ENCODE measurements around the gene LRRC27. TPM values are rescaled to one million over a fixed set of nuclear protein-coding genes. Genes with fewer than 3 reads are reported as not detected.

The LRRC27 gene
- polyA plus RNA-seq, 3 donors = 3.6 to 12.8 (median 3.6) TPM

DNA sequence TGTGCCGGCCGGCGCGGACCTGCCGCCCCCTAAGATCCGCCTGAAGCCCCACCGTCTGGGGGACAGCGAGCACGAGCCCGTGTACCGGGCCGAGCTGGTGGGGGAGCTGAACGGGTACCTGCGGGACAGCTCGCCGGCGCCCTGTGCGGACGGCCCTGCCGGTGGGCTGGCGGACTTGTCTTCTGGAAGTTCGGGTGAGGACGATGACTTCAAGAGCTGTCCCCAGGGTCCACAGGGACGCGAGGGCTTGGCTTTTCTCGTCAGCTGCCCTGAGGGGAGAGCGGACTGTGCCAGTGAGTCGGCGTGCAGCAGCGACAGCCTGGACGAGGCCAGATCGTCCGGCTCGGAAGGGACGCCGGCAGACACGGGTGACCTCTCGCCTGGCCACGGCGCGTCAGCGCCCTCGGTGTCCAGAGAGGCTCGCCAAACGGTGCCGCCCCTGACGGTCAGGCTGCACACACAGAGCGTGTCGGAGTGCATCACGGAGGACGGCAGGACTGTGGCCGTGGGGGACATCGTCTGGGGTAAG lies 73.5 kb downstream of the LRRC27 start:
- H3K36me3 ChIP-seq (replicated peaks in 1 of 2; ENCODE audit: control insufficient read depth in 1 of 2, insufficient read depth in 2 of 2, low read length in 2 of 2) = peaks cover 22 to 26% of the 10 kb centered on the region in 2 donors
- Mint-ChIP-seq H3K27ac (no peak overlapping the region), H3K36me3 (peaks cover 27 to 45% of the 10 kb centered on the region in 2 donors), H3K4me1 (peaks cover 52% of the 10 kb centered on the region), H3K9me3 (no peaks in the 10 kb centered on the region), H3K4me3 (no peak overlapping the region), H3K27me3 (ENCODE audit: low read depth in 3 of 3) (peaks cover 0 to 3% (median 1%) of the 10 kb centered on the region in 3 donors)
- H4K20me1 ChIP-seq (ENCODE audit: insufficient read depth, low read length) = peaks cover 64% of the 10 kb centered on the region
- H3K27ac ChIP-seq (ENCODE audit: low read depth in 1 of 2, low read length in 2 of 2) = no peak overlapping the region
- TF ChIP-seq, protein P1, sequence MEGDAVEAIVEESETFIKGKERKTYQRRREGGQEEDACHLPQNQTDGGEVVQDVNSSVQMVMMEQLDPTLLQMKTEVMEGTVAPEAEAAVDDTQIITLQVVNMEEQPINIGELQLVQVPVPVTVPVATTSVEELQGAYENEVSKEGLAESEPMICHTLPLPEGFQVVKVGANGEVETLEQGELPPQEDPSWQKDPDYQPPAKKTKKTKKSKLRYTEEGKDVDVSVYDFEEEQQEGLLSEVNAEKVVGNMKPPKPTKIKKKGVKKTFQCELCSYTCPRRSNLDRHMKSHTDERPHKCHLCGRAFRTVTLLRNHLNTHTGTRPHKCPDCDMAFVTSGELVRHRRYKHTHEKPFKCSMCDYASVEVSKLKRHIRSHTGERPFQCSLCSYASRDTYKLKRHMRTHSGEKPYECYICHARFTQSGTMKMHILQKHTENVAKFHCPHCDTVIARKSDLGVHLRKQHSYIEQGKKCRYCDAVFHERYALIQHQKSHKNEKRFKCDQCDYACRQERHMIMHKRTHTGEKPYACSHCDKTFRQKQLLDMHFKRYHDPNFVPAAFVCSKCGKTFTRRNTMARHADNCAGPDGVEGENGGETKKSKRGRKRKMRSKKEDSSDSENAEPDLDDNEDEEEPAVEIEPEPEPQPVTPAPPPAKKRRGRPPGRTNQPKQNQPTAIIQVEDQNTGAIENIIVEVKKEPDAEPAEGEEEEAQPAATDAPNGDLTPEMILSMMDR (IDR thresholded peaks at IDR 0.05) = no peak
- no peak overlapping the region for H3K4me3 ChIP-seq (replicated peaks in 1 of 3; ENCODE audit: low read depth in 2 of 3, low read length in 3 of 3)
- no peak overlapping the region for H2AFZ ChIP-seq (ENCODE audit: insufficient read depth, low read depth, low read length, poor library complexity, severe bottlenecking)
- no peak overlapping the region for H3K4me2 ChIP-seq (replicated peaks; ENCODE audit: extremely low read depth, low read length, poor library complexity, severe bottlenecking)
- WGBS (ENCODE audit: insufficient coverage) = 98% methylated on average over 53 of the region's 53 CpGs
- H3K9me3 ChIP-seq (replicated peaks in 1 of 2; ENCODE audit: control insufficient read depth in 1 of 2, insufficient read depth in 1 of 2, low read length in 2 of 2) = no peaks in the 10 kb centered on the region
- intact Hi-C loops (cut with micrococcal nuclease) = no loop called here
- H3K9ac ChIP-seq (ENCODE audit: insufficient read depth, low read length, poor library complexity, severe bottlenecking) = no peak overlapping the region
- peaks cover 87% of the 10 kb centered on the region for H3K79me2 ChIP-seq (ENCODE audit: insufficient read depth, low read length)
- peaks cover 48 to 51% of the 10 kb centered on the region in 2 donors for H3K4me1 ChIP-seq (ENCODE audit: control insufficient read depth in 1 of 2, insufficient read depth in 2 of 2, low read length in 2 of 2)
- H3K27me3 ChIP-seq (ENCODE audit: control insufficient read depth in 2 of 2, insufficient read depth in 2 of 2, low read length in 2 of 2) = no peaks in the 10 kb centered on the region
- DNase-seq = no peak

DNA sequence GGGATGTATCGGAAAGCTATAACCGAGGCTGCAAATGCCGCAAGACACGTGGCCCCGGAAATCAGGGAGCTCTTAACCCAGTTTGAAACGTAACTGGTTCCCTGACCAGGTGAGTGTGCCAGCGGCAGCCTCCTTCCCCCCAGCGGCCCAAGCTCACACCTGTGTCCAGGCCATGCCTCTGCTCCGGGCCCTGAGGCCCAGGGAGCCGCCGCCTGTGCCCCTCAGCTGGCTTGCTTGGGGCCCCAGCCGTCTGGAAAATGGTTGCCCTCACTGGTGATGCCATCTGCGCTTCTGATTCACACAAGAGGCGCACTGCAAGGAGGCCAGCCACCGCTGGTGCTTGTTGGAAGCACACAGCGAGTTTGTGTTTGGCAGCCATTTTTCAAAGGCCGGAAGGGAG lies 74.2 kb downstream of the LRRC27 start:
- H3K27ac Mint-ChIP-seq = peak overlapping the region in 1 of 7 donors; percentile 37
- no peak overlapping the region for H3K4me3 ChIP-seq (replicated peaks in 1 of 3; ENCODE audit: low read depth in 2 of 3, low read length in 3 of 3)
- no peaks in the 10 kb centered on the region for H3K9me3 ChIP-seq (replicated peaks in 1 of 2; ENCODE audit: control insufficient read depth in 1 of 2, insufficient read depth in 1 of 2, low read length in 2 of 2)
- H3K27me3 Mint-ChIP-seq (ENCODE audit: low read depth in 3 of 3) = peaks cover 1 to 3% (median 2%) of the 10 kb centered on the region in 3 donors
- no peak for DNase-seq
- H3K9ac ChIP-seq (ENCODE audit: insufficient read depth, low read length, poor library complexity, severe bottlenecking) = no peak overlapping the region
- 95% methylated on average over 16 of the region's 17 CpGs for WGBS (ENCODE audit: insufficient coverage)
- H3K36me3 Mint-ChIP-seq = peaks cover 27 to 48% of the 10 kb centered on the region in 2 donors
- intact Hi-C loops (cut with micrococcal nuclease) = no loop called here
- H3K9me3 Mint-ChIP-seq = no peaks in the 10 kb centered on the region
- no peaks in the 10 kb centered on the region for H3K27me3 ChIP-seq (ENCODE audit: control insufficient read depth in 2 of 2, insufficient read depth in 2 of 2, low read length in 2 of 2)
- H3K79me2 ChIP-seq (ENCODE audit: insufficient read depth, low read length) = peaks cover 87% of the 10 kb centered on the region
- no peak overlapping the region for H3K27ac ChIP-seq (ENCODE audit: low read depth in 1 of 2, low read length in 2 of 2)
- H3K4me1 ChIP-seq (ENCODE audit: control insufficient read depth in 1 of 2, insufficient read depth in 2 of 2, low read length in 2 of 2) = peaks cover 48 to 51% of the 10 kb centered on the region in 2 donors
- no peak overlapping the region for H2AFZ ChIP-seq (ENCODE audit: insufficient read depth, low read depth, low read length, poor library complexity, severe bottlenecking)
- TF ChIP-seq, protein P1 (IDR thresholded peaks at IDR 0.05) = no peak
- peaks cover 26 to 28% of the 10 kb centered on the region in 2 donors for H3K36me3 ChIP-seq (replicated peaks in 1 of 2; ENCODE audit: control insufficient read depth in 1 of 2, insufficient read depth in 2 of 2, low read length in 2 of 2)
- H3K4me2 ChIP-seq (replicated peaks; ENCODE audit: extremely low read depth, low read length, poor library complexity, severe bottlenecking) = no peak overlapping the region
- H3K4me1 Mint-ChIP-seq = peaks cover 49% of the 10 kb centered on the region
- peaks cover 58% of the 10 kb centered on the region for H4K20me1 ChIP-seq (ENCODE audit: insufficient read depth, low read length)
- no peak overlapping the region for H3K4me3 Mint-ChIP-seq
